Measurements from ENCODE around the gene SHBG.
"Not testable (repeated sequence)": the region's sequence is repeated elsewhere in the genome, so short reads cannot be mapped to it uniquely, and the experiment has no call there.

Gene SHBG, protein sequence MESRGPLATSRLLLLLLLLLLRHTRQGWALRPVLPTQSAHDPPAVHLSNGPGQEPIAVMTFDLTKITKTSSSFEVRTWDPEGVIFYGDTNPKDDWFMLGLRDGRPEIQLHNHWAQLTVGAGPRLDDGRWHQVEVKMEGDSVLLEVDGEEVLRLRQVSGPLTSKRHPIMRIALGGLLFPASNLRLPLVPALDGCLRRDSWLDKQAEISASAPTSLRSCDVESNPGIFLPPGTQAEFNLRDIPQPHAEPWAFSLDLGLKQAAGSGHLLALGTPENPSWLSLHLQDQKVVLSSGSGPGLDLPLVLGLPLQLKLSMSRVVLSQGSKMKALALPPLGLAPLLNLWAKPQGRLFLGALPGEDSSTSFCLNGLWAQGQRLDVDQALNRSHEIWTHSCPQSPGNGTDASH

DNA sequence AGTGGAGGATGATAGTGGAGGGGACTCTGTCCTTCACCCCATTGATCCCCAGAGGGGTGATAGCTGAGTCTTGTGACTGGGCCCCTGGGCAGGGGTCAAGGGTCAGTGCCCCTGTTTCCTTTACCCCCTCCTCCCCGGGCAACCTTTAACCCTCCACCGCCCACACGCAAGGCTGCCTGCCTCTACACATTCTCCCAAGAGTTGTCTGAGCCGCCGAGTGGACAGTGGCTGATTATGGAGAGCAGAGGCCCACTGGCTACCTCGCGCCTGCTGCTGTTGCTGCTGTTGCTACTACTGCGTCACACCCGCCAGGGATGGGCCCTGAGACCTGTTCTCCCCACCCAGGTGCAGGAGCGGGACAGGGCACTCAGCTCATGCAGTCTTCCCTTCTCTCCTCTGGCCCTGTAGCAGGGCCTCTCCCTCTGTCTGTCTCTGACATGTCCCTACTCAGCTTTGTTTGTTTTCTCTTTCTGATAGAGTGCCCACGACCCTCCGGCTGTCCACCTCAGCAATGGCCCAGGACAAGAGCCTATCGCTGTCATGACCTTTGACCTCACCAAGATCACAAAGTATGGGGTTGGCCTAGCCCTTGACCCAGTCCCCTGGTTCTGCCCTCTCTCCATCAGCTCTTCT is at the start of gene SHBG:
Gene SHBG (plus strand): TSS at position 197 of the 633 bp plus-strand sequence. CDS start 38 bp downstream, at position 235.
- DNase-seq: no peak

DNA sequence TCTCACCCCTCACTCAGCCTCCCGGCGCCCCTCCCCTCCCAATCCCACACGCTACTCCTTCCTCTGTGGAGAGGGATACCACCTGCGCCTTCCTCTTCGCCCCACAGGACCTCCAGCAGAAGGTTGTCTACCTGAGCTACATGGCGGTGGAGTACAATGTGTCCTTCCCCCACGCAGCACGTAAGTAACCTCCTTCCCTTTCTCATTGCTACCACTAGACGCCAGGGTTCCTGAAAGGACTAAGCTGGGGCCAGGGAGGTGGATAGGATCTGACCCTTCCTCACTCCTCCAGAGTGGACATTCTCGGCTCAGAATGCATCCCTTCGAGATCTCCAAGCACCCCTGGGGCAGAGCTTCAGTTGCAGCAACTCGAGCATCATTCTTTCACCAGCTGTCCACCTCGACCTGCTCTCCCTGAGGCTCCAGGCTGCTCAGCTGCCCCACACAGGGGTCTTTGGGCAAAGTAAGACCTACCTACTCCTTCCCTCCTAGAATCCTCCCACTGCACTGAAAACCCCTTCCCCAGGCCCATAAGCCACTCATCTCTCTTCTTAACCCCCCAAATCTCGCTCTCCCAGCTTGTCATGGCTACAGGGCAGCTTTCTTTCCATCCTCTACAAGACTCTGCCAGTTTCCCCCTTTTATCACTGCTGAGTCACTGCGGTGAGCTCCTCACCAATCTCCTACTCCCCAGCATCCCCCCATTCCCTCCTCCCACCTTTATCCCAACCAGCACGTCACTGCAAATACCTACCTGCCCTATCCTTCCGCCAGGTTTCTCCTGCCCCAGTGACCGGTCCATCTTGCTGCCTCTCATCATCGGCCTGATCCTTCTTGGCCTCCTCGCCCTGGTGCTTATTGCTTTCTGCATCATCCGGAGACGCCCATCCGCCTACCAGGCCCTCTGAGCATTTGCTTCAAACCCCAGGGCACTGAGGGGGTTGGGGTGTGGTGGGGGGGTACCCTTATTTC is 49.0 kb upstream of the SHBG start:
- DNase-seq: no peak

DNA sequence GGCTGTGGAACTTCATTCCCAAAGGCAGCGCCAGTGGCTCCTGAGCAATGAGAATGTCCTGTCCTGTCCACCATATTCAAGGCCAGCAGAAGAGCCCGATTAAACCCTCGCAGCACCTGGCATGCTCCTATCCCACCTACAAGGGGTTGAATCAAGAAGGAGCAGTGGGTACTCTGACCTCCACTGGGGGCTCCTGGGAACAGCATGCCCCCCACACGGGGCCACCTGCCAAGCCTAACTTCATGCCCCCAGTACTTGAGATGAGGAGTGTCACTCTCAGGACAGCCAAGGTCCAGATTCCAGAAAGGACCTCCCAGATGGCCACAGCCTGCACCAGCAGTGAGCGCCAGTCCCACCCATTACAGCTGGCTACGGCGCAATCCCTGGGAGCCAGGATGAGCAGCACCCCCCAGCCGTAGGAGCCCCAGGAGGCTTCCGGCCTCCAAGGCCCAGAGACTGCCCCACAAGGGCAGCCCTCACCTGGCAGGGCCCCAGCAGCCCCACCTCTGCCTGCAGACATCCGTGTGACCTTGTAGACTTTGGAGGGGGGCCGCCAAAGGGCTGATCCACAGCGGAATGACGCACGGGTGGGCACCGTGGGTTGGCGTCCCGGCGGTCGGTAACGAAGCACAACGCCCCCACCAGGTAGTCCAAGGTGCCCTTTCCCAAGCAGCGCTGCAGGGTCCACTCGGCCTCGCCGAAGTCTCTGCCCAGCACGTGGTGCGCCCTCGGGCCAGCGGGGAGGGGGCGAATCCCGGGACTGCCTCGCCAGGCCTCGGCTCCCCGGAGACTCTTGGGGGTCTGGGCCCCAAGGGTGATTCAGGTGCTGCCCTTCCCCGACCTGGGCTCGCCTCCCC is 47.3 kb upstream of the SHBG start:
- no peak for DNase-seq

DNA sequence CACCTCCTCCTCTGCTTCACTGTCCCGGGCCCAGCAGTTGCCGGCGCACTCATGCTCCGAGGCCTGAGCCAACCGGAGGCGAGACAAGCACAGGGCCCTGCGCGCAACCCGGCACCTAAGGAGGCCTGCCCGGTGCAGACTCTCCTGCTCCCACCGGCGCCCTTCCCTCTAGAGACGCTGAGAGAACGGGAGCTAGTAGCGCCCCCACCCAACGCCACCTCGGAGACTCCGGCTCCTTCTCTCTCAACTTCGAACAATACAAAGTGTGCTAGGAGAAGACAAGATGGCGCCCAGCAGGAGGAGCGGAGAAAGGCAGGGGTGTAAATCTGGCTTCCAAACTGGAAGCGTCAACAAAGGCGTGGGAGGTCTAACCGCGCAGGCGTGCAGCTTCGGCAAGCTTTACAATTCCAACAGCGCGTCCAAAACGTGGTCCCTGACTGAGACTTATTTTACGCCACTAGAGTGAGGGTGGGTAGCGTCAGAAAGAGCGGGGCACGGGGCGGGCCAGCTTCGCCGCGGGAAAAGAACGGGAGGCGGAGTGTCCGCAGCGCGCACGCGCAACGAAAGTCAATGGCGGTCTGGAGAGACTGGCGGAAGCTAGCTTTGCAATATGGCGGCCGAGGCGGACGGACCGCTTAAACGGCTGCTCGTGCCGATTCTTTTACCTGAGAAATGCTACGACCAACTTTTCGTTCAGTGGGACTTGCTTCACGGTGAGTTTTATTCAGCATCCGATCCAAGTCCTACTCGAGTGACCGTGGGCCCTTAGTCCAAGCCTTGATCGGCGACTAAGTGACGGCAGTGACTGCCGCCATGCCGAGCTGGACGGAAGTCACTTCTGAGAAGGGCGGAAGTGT is 46.5 kb upstream of the SHBG start, which contains the start of gene MPDU1:
Gene MPDU1 (plus strand): TSS at position 600 of the 857 bp plus-strand sequence. CDS start 11 bp downstream, at position 611.
- peak; percentile 98 for DNase-seq

DNA sequence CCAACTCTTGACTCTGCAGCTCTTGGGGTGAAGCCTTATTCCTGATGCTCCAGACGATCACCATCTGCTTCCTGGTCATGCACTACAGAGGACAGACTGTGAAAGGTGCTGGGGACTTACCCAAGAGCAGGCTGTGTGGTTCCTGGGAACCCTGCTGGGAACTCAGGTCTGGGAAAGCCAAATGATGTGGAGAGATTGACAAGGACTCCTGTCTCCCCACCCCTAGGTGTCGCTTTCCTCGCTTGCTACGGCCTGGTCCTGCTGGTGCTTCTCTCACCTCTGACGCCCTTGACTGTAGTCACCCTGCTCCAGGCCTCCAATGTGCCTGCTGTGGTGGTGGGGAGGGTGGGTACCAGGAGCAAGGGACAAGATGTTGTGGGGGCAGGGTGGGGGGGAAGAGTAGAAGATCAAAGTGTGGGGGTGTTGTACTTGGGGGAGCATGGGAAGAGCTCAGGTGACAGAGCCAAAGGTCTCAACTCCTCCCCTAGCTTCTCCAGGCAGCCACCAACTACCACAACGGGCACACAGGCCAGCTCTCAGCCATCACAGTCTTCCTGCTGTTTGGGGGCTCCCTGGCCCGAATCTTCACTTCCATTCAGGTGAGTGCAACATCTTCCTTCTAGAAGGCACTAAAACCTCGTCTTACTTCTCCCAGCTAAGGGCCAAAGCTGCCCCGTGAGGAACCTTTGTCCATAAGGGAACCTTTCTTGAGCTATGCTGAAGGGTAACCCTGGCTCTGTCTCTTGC is 43.1 kb upstream of the SHBG start:
- DNase-seq: no peak

DNA sequence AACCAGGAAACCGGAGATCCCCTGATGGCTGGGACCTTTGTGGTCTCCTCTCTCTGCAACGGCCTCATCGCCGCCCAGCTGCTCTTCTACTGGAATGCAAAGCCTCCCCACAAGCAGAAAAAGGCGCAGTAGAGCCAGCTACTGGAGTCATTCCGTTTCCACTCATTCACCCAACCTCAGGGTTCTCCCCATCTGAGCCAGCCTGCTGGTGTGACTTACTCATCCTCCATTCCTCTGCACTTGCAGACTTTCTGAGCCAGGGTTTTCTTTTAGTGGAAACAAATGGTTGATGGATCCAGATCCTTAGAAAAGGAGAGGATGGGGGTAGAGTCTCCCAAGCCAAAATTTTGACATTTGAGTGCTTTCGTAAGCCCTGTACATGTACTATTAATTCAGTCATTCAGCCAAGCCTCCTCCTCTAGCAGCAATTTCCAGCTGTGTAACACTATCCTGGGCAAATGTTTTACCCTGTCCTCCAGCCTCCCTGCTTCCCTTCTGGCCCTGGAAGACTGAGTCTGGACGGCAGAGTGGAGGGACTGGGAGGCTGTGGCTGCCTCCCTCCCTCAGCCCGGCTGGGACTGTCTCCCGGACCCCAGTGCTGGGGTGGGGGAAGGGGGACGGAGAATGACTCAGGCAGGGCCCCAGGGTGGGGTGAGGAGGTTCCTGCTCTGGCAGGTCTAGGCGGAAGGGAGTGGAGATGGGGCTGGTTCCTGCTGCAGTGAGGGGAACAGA is 42.3 kb upstream of the SHBG start:
- no peak for DNase-seq

DNA sequence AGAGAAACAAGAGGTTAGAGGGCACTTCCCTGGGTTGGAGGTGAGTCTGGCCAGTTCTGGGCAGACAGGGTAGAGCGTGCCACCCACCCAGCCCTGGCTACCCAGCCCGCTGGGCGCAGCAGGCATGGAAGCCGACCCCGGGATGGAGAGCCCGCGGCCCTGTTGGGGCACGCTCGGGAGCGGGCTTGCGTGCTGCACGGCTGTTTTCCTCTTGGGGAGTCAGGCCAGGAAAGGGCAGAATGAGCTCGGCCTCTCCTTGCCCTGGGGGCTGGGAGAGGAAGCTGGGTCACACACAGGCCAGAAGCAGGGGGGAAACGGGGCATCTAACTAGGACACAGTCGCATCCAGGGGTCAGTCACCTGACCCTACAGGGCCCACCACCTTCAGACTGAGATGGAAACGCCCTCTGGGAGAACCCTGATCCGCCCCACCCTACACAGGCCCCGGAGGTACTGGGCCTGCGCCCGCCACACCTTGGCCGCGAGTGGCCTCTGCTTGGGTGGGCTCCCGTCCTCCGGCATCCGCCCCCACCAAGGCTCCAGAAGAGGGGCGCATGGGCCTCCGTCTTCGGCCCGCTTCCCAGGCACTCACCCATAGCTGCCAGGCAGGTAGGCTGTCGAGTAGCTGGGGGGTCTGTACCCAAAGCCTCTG is 41.3 kb upstream of the SHBG start:
- DNase-seq: no peak

DNA sequence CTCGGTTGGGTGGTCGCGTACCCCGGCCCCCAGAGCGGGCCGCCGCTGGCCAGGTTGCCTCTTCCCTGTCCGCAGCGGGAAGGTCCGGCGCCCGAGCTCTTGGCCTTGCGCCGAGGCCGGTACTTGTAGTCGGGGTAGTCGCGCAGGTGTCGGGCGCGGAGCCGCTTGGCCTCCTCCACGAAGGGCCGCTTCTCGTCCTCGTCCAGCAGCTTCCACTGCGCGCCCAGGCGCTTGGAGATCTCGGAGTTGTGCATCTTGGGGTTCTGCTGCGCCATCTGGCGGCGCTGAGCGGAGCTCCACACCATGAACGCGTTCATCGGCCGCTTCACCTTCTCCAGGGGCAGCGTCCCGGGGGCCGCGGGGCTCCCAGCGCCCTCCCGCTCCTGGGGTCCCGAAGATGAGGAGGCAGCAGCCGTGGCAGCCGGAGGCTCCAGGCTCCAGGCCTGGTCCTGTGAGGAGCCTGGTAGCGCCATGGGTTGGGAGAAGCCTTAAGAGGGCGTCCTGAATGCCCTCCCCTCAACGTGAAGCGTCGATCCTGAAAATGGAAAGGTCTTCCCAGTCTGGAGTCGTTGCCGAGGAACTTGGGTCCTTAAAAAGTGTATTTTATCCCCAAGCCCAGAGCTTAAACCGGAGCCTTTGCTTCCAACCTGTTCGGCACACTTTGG is 40.6 kb upstream of the SHBG start:
- DNase-seq: peak; percentile 27

DNA sequence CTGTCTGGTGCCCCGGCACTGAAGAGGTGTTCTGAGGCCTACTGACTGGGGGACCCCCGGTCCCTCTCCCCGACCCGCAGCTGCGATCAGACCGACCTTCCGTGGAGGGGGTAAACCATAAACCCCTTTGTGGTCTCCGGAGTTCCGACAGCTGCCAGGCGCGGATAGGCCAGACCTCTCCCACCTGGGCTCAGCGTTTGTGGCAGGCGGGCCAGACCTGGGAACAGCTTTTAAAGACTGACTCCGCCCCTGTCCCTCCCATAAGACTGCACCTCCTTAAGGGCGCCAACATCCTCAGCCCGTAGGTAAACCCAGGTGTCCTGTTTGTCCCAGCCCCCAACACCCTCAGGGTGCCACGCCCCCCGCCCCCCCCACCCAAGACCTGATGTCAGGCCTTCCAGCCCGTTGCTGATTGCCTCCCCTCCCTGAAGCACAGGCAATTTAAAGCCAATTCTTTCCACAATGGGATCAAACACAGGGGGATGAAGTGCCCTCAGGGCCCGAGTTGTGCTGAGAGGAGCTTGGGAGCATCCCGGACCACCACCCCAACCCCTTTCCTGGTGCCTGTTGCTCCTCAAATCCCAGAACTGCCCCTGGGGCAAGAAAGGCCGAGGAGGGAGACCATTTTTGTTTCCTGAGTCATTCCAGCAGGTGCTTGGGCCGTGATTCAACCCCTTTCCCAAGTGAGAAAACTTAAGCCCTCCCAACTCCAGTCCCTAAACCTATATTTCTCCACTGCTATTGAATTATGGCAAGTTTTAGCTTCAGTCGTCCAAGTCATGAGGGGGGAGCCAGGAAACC is 39.8 kb upstream of the SHBG start, which contains the start of gene SOX15:
Gene SOX15 (minus strand): TSS at position 204 of the 801 bp plus-strand sequence. CDS start 418 bp downstream, outside the sequence.
- no peak for DNase-seq

DNA sequence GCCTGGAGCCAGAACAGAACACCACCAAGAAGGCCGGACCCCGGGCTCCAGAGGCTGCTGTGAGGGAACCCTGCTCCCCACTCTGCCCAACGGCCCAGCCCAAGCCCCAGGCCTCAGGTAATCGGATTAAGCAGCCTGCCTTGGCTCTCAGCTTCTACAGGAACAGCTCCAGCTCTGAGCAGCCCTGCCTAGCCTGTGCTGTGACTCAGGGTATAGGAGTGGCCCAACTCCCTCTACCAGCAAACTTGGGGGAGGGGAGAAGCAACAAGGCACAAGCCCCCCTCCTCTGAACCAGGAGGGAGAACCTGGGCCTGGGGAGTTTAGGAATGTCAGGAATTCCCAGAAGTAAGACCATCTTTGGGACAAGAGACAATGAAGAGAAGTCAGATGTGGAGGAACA is 39.2 kb upstream of the SHBG start:
- no peak for DNase-seq

DNA sequence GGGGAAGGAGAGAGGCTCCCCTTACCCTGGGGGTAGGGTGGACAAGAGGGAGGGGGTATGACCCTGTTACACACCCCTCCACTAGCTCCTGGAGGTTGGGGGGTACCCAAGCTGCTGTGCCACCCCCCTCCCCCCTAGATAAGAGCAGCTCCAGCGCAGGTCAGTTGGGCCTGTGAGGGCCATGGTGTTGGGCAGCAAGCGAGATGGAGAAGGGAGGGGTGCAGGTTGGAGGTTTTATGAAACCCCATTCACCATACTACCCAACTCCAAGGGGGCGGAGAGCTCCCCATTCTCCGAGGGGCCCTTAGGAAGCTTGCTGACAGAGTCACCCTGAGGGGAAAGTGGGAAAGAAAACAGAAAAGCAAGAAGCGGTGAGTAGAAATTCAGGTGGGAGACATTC is 38.3 kb upstream of the SHBG start:
- DNase-seq: no peak

DNA sequence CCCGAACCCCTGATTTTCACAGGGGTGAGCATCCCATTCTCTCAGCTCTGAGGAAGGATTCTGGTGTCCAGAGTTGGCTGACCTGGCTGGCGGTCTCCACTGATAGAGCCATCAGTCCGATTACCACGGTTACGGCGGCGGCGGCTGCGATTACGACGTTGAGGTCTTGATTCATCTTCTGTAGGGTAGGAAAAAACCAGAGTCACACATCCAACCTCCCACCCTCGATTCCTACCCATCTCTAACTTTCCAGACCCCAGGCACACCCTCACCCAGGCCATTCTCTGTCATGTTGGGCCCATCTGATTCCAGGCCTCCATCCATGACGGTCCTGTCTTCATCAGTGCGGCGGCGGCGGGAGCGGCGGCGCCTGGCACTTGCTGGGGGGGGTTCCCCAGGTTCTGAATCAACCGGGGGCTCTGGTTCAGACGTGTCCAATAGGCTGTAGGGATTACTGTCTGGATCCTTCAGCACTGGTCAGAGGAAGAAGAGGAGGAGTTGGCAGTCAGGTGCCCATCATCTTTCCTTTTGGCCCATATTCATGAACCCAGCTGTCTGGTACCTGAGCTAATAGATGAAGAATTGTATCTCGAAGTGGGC is 37.4 kb upstream of the SHBG start:
- no peak for DNase-seq

DNA sequence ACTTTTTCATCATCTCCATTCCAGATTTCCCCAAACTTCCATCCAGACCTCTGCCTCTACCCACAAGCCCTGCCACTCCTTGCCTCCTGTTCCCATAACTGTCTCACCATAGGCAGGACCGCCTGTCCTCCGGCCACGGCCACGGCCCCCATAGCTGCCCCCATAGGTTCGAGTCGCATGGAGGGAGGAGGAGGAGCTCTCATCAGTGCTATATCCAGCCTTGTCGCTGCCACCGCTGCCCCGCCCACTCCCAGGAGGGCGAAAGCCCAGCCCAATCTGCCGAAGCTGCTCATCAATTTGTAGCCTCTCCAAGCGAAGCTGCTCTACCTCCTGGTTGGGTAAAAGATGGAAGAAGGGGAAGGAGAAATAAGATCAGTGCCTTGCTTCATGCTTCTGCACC is 36.6 kb upstream of the SHBG start:
- DNase-seq: no peak

DNA sequence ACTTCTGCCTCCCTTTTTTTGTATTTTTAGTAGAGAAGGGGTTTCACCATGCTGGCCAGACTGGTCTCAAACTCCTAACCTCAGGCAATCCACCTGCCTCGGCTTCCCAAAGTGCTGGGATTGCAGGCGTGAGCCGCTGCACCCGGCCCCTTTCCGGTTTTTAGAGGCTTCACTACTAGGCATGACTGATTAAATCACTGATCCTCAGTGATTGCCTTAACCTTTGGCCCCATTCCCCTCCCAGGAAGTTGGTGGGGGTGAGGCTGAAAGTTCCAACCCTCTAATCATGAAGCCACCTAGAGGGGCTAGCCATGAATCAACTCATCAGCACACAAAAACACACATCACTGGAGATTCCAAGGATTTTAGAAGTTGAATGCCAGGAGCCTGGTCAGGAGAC is 32.4 kb upstream of the SHBG start:
- DNase-seq: not testable (repeated sequence)

DNA sequence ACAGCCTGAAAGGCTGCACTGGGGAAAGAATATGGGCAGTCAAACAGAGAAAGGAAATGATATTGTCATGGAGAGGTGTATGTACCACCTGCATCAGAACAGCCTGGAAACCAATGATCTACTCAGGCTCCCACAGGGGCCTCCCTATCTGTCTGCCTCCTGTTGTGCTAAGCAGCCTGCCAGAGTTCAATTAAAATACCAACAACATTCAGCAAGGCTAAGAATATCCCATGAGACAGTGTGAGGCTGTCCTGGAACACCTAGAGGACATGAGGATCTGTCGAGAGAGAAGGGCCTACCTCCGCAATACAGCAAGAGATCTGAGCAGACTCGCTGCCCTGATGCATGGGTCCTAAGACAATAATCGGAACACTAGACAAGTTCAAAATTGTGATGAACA is 23.7 kb upstream of the SHBG start:
- DNase-seq: no peak

DNA sequence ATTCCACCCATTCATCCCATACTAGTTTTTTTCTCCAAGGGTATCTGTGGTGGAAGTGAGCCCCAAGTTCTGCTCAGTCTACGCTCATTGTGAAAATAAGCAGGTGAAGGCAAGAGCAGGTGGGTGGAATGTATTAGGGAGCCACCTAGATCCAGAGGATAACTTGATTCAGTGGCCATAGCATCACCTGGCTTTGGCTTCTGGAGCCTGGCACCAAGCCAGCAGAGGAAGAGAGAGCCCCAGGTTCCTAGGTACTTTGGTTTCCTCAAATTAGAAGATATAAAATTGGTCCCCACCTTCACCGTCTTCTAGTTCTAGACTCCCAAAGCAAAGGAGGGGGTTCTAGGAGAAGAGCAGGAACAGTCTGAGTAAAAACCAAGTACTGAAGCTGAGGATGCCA is 19.3 kb upstream of the SHBG start:
- no peak for DNase-seq

DNA sequence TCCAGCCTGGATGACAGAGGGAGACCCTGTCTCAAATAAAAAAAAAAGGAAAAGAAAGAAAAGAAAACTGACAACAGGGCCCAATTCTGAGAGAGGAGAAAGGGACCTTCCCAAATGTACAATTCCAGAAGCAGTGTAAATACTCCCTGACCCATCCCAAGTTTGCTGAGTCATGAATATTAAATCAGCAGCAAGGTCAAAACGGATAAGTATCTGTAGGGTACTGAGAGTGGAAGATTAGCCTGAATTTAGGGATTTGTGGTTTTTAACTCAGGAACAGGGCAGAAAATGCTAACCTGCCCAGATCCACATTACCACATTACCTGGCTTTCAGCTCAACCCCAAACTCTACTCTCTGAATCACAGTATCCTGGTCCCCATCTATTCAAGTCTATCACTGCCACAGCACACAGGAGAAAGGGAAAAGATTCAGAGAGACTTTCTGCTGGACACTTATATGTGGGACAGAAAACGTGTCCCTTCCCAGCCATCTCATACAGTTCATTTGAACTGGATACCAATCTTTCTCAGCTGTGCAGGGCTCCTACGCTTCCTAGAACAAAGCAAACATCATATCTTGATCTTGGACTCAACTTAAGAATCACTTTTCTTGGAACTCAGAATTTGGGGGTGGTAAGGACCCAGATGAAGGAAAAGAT is 18.2 kb upstream of the SHBG start:
- no peak for DNase-seq

Measured in kidney glomerular epithelial cell (primary cell).